ENCODE results near the gene MAPK4.
"Not testable (repeated sequence)": the region's sequence is repeated elsewhere in the genome, so short reads cannot be mapped to it uniquely, and the experiment has no call there.

MAPK4 gene

DNA sequence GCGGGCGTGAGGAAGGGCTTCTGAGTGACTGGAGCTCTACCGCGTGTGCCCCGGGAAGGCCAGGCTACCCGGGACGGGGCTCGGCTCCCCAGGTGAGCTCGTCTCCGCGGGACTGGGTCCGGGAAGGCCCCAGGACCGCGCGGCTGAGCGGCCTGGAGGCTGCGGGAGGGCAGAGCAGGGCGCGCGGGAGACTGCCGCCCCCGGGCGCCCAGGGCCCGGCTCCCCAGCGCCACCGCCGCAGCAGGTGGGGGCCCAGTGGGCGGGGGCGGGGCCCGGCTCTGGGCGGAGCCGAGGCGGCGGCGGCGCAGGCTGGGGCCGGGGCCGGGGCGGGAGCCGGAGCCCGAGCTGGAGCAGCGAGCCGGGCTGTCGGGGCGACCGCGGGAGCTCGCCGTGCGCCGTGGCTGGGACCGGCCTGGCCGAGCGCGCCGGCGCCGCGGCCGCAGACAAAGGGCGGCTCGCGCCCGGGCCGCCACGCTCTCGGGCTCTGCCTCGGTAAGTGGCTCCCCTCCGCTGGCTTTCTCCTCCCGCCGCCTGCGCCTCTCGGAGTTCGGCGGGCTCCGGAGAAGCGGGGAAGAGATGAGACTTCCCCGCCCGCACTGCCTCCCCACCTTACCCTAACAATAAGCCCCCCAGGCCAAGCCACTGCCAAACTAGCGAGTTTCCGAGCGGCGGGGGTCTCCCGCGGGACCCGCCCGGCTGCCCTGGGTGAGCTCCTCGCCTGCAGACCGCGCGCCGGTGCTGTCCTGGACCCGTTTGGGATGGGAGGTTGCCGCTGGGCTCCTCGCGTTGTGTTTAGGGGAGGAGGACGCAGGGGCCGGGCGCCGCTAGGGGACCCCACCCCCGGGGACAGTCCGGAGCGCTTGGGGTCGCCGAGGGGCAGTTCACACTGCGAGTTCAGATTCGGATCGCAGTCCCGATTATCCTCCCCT lies at the start of gene MAPK4:
MAPK4 (plus strand) TSS at position 336 of the 929 bp plus-strand sequence. CDS start 103,872 bp downstream, outside the sequence.
- no peak for DNase-seq (ENCODE audit: low read depth)

DNA sequence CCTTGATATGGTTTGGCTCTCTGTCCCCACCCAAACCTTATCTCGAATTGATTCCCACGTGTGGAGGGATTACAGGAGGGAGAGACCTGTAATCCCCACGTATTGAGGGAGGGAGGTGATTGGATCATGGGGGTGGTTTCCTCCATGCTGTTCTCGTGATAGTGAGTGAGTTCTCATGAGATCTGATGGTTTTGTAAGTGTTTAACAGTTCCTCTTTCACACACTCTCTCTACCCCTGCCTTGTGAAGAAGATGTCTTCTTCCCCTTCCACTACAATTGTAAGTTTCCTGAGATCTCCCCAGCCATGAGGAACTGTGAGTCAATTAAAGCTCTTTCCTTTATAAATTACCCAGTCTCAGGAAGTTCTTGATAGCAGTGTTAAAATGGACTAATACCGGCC lies 42.6 kb upstream of the MAPK4 start:
- DNase-seq (ENCODE audit: low read depth) = not testable (repeated sequence)

DNA sequence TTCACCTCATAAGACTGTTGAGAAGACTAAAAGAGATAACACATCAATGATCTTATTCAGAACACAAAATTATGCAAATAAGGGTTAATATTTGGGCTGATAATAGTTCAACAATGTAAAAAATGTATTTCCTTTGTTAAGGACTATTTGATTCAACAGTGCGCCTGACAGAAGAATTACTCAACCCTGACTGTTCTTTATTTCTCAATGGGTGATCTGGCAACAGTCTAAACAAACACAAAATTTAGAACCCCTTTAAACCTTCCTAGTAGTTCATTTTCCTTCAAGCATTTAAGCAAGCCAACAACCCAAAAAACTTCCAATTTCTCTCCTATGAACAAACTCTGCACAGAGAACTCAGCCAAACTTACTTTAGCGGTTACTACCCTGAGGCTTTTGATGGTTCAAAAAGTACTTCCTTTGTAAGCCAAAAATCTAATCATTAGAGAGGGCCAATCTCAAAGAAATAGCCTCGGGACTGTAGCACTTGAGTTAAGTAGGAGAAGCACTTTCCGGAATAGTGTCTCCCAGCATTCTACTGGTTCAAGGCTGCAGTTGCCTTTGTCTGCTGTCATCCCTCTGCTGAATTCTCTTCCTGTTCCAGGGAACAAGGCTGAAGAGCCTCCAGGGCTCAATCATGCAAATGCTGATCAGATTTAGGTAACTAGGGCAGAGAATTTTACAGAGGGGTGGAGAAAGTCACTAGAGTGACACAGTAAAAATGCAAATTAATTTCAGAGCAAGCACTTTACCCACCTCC lies 40.9 kb upstream of the MAPK4 start:
- no peak for DNase-seq (ENCODE audit: low read depth)

DNA sequence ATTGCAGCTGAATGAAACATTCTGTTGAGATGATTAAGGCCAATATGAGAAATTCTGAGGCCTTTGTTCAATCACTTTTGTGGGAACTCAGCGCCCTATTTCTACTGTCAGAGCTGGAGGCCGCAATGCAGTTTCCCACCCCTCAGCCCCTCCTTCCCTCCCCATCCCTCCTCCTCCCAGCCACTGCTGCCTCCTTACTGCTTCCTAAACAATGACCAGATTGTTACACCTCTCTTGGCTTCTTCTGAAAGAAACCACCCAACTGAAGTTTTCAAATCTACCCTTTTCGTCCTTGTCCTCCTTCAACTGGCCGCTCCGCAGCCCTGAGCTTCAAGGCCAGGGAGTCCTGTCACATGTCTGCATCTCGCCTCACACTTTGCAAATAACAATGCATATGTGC lies 36.7 kb upstream of the MAPK4 start:
- DNase-seq (ENCODE audit: low read depth) = no peak

DNA sequence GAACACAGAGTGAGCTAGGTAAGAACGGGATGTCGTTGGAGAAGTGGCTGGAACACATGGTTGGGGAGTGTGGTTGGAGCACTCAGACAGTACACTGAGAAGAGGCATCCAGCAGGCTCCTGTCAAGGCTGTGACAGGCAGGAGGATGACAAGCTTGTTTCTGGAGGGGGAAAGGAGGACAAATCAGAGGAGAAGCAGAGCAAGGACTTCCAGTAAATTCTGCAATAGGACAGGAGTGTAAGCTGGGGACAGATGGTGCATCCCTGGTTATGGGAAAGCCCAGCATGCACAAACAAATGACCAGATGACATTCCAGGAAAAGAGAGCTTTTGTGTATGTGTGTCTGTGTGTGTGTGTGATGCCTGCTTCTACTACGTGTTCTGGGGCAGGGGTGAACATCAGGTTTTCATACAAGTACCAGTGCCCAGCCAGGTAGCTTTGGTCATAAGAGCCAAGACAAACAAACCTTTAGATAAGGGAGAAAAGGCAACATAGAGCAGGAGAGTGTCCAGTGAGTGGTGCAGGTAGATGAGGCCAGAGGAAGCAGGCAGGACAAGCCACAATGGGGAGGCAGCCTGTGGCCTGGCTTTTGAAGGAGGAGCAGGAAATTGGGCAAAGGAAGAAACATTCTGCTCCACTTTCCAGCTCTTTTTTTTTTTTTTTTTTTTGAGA lies 32.1 kb upstream of the MAPK4 start:
- no peak for DNase-seq (ENCODE audit: low read depth)

DNA sequence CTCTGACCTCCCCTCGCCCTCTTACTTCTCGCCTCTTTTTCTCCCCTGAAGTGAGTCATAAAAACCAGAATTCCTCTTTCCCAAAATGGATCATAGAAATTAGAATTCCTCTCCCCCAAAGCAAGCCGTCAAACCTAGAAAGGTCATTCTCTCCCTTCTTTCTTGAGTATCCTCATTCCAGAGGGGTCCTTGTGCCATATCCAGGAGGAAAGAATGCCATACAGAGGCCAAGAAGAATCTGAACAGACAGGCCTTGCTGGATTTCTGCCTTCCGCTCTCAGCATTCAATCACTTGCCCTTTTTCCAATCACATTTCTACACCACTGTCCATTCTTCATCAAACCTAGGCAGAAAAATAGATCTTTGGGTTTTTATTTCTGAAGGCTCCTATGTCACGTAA lies 31.1 kb upstream of the MAPK4 start:
- no peak for DNase-seq (ENCODE audit: low read depth)

DNA sequence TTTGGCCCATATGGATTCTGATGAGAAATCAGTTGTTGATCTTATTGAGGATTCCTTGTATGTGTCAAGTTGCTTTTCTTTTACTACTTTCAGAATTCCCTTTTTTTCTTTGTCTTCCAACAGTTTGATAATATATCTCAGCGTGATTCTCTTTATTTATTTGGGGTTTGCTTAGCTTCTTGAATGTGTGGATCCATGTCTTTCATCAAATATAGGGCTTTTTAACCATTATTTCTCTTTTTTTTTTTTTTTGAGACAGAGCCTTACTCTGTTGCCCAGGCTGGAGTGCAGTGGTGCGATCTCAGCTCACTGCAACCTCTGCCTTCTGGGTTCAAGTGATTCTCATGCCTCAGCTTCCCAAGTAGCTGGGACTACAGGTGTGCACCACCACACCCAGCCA lies 26.1 kb upstream of the MAPK4 start:
- not testable (repeated sequence) for DNase-seq (ENCODE audit: low read depth)

DNA sequence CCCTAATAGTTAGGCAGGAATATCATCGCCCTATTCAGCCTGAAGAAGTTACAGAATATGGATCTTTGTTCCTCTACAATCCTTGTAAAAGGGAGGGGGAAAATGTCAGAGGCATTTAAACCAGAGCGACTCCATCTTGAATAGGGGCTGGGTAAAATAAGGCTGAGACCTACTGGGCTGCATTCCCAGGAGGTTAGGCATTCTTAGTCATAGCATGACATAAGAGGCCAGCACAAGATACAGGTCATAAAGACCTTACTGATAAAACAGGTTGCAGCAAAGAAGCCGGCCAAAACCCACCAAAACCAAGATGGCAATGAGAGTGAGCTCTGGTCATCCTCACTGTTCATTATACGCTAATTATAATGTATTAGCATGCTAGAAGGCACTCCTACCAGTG lies 15.4 kb upstream of the MAPK4 start:
- DNase-seq (ENCODE audit: low read depth) = not testable (repeated sequence)

DNA sequence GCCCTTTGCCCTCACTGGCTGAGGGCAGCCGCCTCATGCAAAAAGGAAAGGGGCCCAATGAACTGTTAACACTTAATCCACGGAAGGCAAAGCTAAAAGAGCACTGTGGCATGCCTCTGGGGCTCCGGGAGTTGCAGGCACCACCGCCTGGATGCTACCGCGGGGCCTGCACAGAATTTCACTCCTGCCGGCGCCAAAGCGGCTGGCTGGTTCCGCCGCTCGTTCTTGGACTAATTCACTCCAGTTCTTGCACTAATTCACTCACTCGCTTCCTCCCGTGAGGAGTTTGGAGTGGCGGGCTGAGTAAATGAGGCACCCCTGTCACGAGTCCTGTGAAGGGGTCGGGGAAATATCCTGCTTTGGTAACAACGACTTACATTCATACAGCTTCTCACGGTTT lies 14.0 kb upstream of the MAPK4 start:
- no peak for DNase-seq (ENCODE audit: low read depth)

DNA sequence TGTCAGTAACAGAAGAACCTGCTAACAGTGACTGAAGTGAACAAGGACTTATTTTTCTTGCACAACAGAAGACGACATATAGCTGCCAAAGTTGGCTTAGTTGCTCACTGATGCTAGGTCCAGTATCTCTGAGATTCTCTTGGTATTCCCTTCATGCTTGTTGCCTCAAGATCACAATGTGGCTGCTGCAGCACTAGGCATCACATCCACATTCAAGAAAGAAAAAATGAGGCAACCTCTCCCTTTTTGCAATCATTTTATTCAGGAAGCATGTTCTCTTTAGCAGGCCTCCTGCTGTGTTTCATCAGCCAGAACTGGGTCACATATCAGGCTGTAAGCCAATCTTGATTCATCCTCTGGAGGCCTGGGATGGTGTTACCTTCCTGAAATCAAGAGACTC lies 11.7 kb upstream of the MAPK4 start:
- no peak for DNase-seq (ENCODE audit: low read depth)

DNA sequence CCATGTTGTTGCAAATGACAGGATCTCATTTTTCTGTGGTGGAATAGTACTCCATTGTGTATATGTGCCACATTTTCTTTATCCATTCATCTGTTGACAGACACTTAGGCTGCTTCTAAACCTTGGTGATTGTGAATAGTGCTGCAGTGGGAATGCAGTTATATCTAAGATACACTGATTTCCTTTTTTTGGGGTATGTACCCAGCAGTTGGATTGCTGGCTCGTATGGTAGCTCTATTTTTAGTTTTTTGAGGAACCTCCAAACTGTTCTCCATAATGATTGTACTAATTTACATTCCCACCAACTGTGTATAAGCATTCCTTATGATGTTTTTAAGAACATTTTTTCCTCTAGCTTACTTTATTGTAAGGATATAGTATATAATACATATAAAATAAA lies 8.2 kb upstream of the MAPK4 start:
- not testable (repeated sequence) for DNase-seq (ENCODE audit: low read depth)

DNA sequence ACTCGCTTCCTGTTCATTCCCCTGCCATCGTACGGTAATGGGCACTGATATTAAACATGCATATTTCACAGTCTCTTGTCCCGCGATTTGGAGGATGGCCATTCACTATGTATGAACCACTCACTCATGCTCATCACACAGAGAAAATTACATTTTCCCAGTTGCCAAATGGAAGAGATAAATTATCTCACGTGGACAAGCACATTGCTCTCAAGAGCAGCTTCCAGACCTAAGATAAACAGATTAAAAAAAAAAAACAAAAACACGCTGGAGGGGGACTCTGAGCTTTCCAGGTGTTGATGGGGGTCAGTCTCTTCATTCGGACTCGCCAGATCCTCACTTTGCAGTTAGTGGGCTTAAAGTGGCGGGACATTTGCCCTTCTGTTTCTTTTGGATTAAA lies 1.7 kb upstream of the MAPK4 start:
- DNase-seq (ENCODE audit: low read depth) = no peak

DNA sequence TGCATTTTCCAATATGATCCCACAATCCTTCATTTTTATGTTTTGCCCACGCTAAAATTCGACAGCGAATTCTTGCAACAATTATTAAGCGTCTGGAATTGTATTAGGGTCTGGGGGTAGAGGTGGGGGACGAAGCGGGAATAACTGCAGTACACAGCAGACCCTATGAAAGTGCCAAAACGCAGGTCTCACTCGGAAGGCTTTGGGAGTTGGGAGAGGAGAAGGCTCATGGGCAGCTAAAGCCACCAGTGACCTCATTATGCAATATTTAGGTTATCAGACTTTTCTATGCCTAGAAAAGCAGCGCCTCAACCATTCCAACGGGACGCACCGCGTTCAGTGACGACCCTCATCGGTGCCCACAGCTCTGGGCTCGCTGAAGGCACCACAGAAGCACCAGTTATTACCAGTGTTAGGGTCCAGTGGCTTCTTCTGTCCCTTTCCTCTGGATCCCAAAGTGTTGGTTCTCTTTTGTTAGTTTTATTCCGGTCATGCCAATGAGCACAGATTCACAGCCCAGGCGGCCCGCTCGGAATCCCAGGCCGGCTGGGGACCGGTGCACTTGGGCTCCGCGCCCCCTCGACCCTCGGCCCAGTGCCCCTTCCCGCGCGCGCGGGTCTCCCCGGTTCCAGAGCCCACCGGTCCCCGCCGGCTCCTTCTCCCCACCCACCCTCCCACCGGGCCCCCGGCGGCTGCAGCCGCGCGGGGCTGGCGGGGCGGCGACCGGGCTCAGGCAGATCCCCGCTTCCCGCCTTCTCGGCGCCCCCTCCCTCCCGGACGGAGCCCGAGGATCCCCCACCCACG lies 737 bp upstream of the MAPK4 start:
- no peak for DNase-seq (ENCODE audit: low read depth)

DNA sequence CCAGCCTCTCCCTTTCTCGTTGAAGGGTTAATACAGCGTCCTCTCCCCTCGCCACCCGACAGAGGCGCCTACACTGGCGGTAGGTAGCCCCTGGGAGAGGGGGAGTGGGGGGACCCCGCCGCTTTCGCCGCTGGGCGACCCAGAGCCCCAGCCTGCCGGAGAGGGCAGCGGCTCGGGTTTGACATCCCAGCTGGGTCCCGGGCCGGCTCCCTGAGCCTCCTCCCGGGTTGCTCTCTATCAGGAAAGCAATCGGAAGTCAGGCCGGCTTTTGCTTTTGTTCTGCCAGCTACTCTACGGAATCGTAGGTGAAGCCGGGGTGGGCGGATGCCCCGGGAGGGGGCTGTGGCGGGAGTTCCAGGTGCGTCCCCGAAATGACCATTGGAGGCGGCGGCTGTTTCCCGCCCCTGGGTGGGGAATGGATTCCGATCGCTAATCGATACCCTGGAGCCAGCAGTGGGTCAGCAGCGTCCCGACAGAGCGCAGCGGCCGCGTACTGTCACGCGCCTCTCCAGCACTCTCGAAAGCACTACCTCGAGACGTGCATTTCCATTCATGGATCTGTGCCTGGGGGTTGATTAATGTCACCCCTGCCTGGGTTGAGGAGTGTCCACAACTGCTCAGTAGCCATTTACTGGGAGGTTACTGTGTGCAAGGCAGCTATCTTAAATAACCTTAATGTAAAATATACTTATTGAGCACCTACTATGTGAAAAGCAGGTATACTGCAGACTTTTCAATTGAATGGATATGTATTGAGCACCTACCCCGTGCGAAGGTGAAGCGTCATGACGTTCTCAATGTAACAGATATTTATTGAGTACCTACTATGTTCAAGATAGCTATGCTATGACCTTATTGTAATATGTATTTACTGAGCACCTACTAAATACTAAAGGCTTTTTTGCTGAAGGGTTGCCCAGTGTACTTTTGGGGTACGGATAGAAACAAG lies 1.1 kb downstream of the MAPK4 start:
- DNase-seq (ENCODE audit: low read depth) = no peak

DNA sequence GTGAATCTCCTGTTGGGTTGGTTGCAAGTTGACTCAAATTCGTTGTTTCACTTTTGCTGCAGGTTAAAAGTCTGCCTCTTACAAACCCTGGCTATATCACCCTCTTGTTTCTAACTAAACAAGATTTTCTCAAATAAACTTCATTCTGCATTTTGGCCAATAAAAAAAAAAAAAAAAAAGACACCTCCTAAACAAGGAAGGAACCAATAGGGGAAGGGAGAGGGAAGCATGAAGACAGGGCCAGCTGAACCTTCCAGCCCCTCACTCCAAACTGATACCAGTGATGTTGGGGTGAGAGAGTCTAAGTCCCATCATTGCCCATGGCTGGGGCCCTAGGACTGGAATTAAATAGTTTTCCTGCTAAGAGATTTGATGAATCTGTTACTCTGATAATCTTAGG lies 2.4 kb downstream of the MAPK4 start:
- DNase-seq (ENCODE audit: low read depth) = not testable (repeated sequence)

DNA sequence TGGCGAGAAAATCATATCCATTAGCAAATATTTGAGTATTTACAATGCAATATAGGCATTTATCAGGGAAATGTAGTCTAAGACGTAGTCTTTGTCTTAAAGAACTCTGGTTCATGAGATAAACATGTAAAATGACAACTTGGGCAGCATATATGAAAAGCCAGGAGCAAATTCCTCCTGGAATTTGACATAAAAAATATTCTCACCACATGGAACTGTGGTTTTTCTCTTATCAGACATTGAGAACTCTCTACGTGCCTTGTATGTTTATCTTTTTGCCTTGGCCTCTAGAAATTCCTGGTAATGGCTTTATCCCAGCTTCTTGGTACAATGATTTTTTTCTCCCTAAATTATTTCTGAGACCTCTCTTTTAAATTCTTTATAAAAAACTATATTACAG lies 2.8 kb downstream of the MAPK4 start:
- no peak for DNase-seq (ENCODE audit: low read depth)

DNA sequence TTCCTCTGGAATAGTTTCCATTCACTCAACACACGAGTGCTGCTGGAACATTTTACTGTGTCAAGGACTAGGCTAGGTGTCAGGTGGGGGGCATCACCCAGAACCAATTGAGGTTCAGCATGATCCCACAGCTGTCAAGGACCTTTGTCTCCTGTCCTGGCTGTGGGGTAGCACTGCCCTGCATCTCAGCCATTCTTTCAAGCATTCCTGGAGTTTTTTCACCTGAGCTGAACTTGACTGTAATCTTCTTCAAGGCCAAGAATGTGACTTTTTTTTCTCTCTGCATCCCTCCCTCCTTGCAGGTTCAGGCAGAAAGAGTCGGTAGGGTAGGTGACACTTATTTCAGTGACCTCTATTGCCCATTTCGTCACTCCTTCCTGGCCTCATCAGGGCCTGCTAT lies 3.5 kb downstream of the MAPK4 start:
- DNase-seq (ENCODE audit: low read depth) = no peak

DNA sequence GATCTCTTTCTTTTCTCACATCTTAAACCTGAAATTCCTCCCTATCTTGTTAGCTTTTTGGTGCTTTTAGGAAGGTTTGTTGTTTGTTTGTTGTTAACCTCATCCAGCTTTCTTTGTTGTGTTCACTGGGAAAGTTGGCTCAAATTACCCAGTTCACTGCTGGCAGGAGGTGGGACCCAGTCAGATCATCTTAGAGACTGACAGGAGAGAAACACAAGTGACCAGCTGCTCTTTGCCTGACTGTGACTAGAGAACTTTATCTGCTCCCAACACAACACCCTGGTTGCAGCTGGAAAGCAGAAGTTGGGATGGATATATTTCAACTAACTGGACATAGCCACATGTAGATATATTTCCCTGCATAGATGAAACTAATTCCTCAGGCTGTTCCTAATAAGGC lies 10.0 kb downstream of the MAPK4 start:
- DNase-seq (ENCODE audit: low read depth) = no peak

DNA sequence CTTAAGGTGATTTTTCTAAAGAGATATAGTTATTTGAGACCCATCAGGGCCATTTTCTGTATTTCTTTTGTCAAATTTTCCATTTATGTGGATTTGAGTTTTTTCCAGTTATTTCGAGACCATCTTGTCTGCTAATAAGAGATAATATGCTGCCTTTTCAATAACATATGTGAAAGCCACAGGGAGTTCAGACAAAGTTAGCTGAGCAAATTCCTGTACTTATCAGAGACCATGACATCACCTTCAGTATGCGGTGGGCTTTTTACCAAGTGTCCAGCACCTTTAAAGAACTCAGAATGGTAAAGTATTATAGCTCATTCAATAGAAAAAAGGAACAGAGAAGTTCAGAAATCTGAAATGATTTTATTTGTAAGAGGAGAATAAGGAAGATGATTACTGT lies 11.7 kb downstream of the MAPK4 start:
- no peak for DNase-seq (ENCODE audit: low read depth)

DNA sequence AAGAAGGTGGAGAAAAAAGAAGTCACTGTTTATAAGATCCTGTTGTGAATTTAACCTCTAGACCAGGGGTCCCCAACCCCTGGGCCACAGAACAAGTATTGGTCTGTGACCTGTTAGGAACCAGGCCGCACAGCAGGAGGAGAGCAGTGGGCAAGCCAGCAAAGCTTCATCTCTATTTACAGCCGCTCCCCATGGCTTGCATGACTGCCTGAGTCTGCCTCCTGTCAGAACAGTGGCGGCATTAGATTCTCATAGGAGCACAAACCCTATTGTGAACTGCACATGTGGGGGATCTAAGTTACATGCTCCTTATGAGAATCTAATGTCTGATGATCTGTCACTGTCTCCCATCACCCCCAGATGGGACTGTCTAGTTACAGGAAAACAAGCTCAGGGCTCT lies 13.3 kb downstream of the MAPK4 start:
- not testable (repeated sequence) for DNase-seq (ENCODE audit: low read depth)

DNA sequence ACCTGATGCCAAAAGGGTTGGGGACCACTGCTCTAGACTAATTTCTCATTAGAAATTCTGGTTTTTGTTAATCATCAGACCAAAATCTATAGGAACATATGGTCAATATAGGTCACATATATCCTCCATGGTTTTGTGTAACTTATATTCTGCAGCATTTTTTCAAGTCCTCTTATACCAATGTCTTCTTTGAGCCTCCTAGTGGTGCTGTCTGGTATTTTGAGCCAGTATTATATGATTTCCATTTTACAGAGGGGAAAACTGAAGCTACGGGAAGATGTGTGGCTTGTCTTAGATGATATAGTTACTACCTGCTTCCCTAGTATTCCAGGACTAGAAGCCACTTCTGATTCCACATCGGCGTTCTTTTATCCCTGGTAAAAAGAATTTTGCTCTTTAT lies 13.8 kb downstream of the MAPK4 start:
- DNase-seq (ENCODE audit: low read depth) = no peak

All from stimulated activated CD8-positive, alpha-beta memory T cell treated with anti-CD3 and anti-CD28 coated beads, Interleukin-7, amount 100 ng/mL, for 24 hours (primary cell).